HG02642 (cell line): ENCODE results near the gene FBLN1.

Experiments used
- ATAC-seq: cut with Tn5 transposase; IDR thresholded peaks from one replicate; pipeline ENCODE4 v1.9.1; 2021; ENCODE audit warnings: mild to moderate bottlenecking; ENCODE audit not compliant: unreplicated experiment, poor library complexity

Gene FBLN1

DNA sequence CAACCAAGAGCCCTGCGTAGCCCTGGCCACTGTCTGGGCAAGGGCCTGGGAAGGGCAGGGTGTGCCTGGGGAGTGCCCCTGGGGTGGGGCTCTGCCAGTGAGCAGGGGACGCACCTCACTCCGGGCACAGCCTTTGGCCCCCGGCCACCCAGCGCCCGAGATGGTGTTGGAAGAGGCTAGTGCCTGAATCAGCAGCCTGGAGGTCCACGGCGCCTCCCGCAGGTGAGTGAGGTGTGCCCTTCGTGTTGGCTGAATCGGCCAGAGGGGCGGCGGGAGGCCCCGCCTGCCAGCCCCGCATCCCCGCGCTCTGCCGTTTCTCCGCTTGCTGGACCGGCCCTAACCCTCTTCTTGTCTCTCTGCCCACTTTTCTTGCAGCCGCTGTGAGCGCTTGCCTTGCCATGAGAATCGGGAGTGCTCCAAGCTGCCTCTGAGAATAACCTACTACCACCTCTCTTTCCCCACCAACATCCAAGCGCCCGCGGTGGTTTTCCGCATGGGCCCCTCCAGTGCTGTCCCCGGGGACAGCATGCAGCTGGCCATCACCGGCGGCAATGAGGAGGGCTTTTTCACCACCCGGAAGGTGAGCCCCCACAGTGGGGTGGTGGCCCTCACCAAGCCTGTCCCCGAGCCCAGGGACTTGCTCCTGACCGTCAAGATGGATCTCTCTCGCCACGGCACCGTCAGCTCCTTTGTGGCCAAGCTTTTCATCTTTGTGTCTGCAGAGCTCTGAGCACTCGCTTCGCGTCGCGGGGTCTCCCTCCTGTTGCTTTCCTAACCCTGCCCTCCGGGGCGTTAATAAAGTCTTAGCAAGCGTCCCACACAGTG lies 60.1 kb downstream of the FBLN1 start:
- no peak for ATAC-seq

GRCh38 chr22:45563362-45564040 lies 60.8 kb downstream of the FBLN1 start:
- ATAC-seq, result no peak

GRCh38 chr22:45564349-45565030 lies 61.8 kb downstream of the FBLN1 start:
- no peak for ATAC-seq

GRCh38 chr22:45565171-45565570 lies 62.5 kb downstream of the FBLN1 start:
- no peak for ATAC-seq

- ATAC-seq, result no peak
Measured at GRCh38 chr22:45565973-45566372, 63.3 kb downstream of the FBLN1 start.

DNA sequence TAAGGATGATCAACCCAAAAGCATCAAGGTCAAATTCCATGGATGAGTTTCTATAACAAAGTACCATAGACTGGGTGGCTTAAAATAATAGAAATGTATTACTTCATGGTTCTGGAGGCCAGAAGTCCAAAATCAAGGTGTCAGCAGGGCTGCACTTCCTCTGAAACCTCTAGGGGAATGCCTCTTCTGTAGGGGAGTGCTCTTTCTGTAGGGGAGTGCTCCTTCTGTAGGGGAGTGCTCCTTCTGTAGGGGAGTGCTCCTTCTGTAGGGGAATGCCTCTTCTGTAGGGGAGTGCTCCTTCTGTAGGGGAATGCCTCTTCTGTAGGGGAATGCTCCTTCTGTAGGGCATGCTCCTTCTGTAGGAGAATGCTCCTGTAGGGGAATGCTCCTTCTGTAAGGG lies 65.5 kb downstream of the FBLN1 start:
- ATAC-seq, result no peak

DNA sequence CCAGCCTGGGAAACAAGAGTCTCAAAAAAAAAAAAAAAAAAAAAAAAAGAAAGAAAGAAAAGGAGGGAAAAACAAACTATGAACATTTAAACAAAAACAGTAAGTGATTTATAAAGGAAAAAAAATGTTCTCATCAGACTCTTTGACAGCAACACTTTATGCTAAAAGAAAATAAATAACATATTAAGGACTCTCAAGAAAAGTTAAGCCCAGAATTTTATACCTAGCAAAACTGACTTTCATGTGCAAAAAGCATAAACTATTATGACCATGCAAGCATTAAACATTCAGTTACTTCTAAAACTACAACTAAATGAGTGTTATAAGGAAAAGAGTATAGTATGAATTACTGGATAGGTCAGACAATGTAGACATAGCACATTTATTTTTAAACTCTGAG lies 68.4 kb downstream of the FBLN1 start:
- ATAC-seq, result no peak

- ATAC-seq, result no peak
Measured at GRCh38 chr22:45572444-45572843, 69.8 kb downstream of the FBLN1 start.

DNA sequence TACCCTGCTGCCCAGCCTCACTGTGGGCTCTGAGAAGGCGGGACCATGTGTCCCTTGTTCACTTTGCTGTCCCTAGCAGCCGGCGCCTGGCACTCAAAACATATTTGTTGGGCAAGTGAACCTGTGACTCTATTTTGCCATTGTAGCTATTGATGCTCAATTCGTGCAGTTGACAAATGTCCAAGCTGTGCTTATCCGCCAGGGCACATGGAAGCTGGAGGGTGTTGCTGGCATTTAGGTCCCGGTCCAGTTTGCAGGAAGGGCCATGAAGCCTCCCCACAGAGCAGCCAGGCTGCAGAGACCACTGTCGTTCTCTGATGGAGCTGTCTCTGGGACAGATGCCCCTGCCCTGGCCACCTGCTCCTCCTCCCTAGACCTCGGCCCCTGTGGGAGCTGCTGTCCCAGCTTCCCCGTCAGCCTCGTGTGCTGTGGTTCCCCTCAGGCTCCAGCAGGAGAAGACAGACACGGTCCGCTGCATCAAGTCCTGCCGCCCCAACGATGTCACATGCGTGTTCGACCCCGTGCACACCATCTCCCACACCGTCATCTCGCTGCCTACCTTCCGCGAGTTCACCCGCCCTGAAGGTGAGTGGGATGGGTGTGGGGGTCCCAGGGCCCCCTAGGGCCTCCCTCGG lies 71.5 kb downstream of the FBLN1 start:
- no peak for ATAC-seq

DNA sequence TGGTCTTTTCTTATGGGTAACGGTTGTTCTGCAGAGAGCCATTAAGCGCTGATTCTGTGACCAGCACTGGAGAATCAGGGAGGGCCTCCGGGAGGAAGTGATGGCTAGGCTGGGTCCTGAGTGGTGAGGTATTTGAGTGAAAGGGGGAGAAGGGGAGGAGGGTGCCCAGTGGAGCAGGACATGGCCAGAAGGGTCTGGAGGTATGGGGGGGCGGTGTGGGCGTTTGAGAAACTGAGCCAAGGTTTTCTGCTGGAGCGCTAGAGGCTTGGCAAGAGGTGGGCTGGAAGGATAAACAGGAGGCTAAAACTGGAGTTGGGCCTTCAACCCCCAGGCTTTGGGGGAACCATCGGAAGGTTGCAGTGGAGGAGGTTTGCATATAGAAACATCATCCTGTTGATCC lies 72.5 kb downstream of the FBLN1 start:
- no peak for ATAC-seq

GRCh38 chr22:45575607-45576272 lies 73.1 kb downstream of the FBLN1 start:
- no peak for ATAC-seq

DNA sequence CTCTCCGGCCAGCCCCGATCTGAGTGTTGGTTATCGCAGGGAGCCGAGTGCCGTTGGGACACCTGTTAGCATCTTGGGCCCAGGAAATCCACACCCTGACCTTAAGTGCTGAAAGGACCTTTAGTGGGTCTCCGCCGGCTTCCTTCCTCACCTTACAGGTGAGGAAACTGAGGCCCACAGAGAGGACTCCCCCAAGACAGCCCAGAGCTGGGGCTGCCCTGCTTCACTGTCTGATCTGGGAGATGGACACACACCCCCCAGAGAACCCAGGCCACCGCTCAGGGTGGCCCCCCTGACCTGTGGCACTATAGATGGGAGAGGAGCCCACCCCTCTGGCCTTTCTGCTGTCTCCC lies 73.6 kb downstream of the FBLN1 start:
- ATAC-seq, result no peak

- no peak for ATAC-seq
Measured at GRCh38 chr22:45576730-45577464, 74.2 kb downstream of the FBLN1 start.

GRCh38 chr22:45577746-45578523 lies 75.3 kb downstream of the FBLN1 start:
- ATAC-seq, result peak; percentile 43

DNA sequence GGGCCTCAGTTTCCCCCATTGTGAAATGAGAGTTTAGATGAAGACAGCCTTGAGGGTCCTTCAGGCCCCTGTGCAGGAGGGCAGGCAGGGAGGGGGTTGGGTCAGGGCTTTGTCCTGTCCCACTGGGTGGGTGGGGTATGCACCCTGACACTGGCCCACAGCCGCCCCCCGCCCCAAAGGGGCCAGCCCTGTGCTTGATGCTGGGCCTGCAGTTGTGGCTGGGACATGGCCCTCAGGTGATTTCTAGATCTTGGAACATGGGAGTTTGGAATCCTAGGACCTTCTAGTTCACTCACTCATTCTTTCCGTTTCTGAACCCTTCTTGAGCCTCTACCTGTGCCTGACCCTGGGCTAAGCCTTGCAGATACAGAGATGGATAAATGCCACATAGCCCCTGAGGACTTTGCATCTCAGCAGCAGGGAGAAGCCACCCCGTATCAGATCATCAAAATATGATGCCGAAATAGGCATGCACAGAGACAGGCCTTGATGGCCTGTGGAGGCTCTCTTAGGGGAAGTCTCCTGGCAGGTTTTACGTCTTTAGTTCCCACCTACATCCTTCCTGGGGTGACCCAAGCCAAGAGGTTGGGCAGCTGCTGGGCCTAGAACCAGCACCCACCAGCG lies 76.0 kb downstream of the FBLN1 start:
- ATAC-seq, result no peak

GRCh38 chr22:45579306-45579705 lies 76.6 kb downstream of the FBLN1 start:
- no peak for ATAC-seq

DNA sequence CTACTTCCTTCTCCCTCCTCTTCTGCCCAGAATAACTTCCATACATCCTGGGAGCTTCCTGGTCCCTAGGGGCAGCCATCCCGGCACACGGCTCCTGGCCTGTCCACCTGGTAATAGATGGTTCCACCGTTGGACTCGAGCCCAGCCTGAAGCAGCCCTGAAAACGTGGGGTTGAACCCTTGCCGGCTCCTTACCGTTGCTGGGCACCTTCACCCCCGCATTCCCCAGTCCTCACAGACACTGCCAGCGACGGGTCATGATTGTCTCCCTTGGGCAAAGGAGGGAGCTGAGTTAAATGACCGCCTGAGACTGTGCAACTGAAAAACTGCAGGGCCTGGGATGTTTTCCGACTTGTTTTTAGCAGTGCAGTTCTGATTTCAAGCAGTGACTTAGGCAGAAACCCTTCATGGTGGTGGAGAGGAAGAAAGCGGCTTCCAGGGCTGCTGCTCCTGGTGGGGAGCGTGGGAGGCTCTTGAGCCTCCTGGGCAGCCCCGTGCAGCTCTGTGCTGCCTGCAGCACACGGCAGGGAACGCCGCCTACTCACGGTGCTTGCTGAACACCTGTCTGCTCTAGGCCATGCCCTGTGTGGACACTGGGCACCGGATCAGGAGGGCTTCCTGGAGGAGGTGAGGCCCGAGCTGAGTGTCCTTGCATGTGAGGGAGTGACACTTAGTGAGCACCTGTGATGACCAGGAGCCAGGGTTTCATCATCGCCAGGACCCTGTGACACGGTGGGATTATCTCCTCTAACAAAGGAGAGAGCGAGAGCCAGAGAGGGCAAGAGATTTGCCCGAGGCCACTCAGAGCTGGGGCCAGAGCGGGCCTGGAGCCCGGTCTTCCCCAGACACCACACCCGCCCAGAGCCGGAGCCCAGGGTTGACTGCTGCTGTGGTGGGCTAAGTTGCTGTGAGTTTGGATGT lies 77.4 kb downstream of the FBLN1 start:
- no peak for ATAC-seq
